SK-N-MC (cell line): ENCODE data around the gene ST6GAL1.
"Not testable (repeated sequence)": the region's sequence is repeated elsewhere in the genome, so short reads cannot be mapped to it uniquely, and the experiment has no call there.

ENCODE experiments used
- DNase-seq: peaks from one replicate; pipeline ENCODE4 v3.0.0-alpha.2; 2011; ENCODE audit warnings: low read depth, low spot score
- H3K27ac ChIP-seq: fragments of 200-600 bp; sonication (generic); 2 replicates; pipeline ENCODE4 v1.5.1; 2016; ENCODE audit warnings: mixed run types
- H3K36me3 ChIP-seq: fragments of 200-600 bp; sonication (generic); 2 replicates; pipeline ENCODE4 v1.6.1; 2017; ENCODE audit warnings: antibody characterized with exemption, low read length, mixed read lengths; ENCODE audit not compliant: insufficient read depth
- H3K4me3 ChIP-seq: fragments of 200-600 bp; sonication (generic); 2 replicates; pipeline ENCODE4 v1.5.1; 2016
- H3K9ac ChIP-seq: fragments of 200-600 bp; sonication (generic); 2 replicates; pipeline ENCODE4 v1.8.0; 2017; ENCODE audit warnings: mixed run types, mixed read lengths; ENCODE audit not compliant: insufficient read length
- H3K9me3 ChIP-seq: fragments of 200-600 bp; sonication (generic); 2 replicates; pipeline ENCODE4 v1.6.1; 2017; ENCODE audit warnings: low read depth, mild to moderate bottlenecking, antibody characterized with exemption, low read length, moderate library complexity, mixed read lengths
- EZH2 ChIP-seq: fragments of 200-600 bp; sonication (generic); IDR thresholded peaks from one replicate; pipeline ENCODE4 v1.6.1; 2017; ENCODE audit warnings: antibody characterized with exemption
- FOXP2 ChIP-seq: optimal IDR thresholded peaks from 2 replicates; pipeline ENCODE3; 2011; ENCODE audit warnings: mild to moderate bottlenecking, moderate library complexity; ENCODE audit not compliant: insufficient read depth; ENCODE audit errors: extremely low read length, control extremely low read depth
- POLR2AphosphoS5 ChIP-seq: IDR thresholded peaks from 2 replicates; pipeline ENCODE4 v1.6.1; 2012; ENCODE audit warnings: mild to moderate bottlenecking, low read depth, low read length, borderline replicate concordance

The ST6GAL1 gene

DNA sequence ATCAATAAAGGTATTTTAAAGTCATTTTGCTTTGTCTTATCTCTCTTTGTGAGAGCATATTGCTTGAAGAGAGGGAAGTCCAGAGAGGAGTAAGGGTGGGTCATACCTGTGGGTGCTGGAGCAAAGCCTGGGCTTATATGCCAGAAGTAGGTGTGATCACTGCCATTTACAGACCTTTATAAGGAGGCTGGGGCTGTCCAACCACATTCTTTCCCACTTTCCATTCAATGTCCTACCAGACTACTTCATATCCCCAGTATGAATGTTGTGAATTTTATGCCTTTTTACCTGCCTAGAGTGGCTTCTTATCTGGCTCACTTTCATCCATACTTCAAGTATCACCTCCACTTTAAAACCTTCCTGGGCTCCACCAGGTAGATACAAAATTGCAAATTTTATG is 39.4 kb upstream of the ST6GAL1 start:
- H3K4me3 ChIP-seq = no peak overlapping the region
- TF ChIP-seq FOXP2 (no peak), EZH2 (no peak), POLR2AphosphoS5 (no peak)
- DNase-seq = no peak

DNA sequence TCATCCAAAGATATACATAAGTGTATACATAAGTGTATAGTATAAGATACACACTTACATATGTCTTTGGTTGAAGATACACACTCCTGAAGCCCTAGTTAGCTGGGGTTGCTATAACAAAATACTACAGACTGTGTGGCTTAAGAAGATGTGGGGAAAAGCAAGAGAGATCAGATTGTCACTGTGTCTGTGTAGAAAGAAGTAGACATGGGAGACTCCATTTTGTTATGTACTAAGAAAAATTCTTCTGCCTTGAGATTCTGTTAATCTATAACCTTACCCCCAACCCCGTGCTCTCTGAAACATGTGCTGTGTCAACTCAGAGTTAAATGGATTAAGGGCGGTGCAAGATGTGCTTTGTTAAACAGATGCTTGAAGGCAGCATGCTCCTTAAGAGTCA is 37.3 kb upstream of the ST6GAL1 start:
- H3K36me3 ChIP-seq, DNase-seq, H3K9ac ChIP-seq, H3K4me3 ChIP-seq, H3K27ac ChIP-seq, H3K9me3 ChIP-seq: not testable (repeated sequence)

More for the DNA sequence above, 39.4 kb upstream of the ST6GAL1 start:
- H3K27ac ChIP-seq = no peak overlapping the region
- no peak overlapping the region for H3K9ac ChIP-seq
- H3K9me3 ChIP-seq = no peaks in the 10 kb centered on the region
- no peaks in the 10 kb centered on the region for H3K36me3 ChIP-seq

DNA sequence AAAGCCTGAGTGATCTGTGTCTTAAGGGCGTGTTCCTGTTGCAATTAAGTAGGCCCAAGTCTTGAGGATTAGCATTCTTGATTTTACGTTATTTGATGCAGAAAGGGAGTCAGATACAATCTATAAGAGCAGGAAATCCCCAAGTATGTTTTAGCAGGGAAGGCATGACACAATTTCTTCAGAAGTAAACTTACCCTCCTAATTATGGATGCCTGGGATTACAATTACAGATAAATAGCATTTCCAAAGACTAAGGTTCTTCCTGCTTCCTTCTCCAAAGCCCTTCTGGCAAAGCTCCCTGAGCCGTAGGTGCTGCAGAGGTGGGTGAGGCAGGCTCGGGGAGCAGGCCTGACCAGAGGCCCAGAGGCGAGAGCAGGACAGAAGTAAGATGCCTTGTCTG is 34.9 kb upstream of the ST6GAL1 start:
- no peak overlapping the region for H3K4me3 ChIP-seq

DNA sequence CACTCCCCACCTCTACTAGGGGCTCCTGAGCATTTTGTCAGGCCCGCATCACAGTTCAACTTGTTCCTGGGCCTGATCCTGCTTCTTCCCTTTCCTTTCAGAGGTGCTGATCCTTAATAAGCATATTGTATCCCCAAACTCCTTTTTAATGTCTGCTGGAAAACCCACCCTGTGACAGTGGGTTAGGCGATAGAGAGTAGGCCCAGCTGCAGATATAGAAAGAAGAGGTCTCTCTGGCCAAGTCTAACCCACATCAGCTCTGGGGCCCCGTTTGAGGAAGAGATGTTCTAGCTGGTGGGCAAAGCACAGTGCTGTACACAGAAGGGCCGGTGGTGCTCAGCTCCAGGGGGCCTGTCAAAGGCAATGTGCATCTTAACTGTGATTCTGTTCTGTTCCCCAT is 34.3 kb upstream of the ST6GAL1 start:
- no peak for DNase-seq
- no peak overlapping the region for H3K27ac ChIP-seq
- no peaks in the 10 kb centered on the region for H3K9me3 ChIP-seq
- no peak overlapping the region for H3K4me3 ChIP-seq
- no peak overlapping the region for H3K9ac ChIP-seq
- no peaks in the 10 kb centered on the region for H3K36me3 ChIP-seq
- no peak for TF ChIP-seq POLR2AphosphoS5
- TF ChIP-seq FOXP2 = no peak
- no peak for TF ChIP-seq EZH2

More for the DNA sequence above, 34.9 kb upstream of the ST6GAL1 start:
- DNase-seq = no peak
- no peak overlapping the region for H3K27ac ChIP-seq
- no peak for TF ChIP-seq POLR2AphosphoS5
- no peak for TF ChIP-seq EZH2
- H3K9ac ChIP-seq = no peak overlapping the region
- no peaks in the 10 kb centered on the region for H3K9me3 ChIP-seq
- no peaks in the 10 kb centered on the region for H3K36me3 ChIP-seq

DNA sequence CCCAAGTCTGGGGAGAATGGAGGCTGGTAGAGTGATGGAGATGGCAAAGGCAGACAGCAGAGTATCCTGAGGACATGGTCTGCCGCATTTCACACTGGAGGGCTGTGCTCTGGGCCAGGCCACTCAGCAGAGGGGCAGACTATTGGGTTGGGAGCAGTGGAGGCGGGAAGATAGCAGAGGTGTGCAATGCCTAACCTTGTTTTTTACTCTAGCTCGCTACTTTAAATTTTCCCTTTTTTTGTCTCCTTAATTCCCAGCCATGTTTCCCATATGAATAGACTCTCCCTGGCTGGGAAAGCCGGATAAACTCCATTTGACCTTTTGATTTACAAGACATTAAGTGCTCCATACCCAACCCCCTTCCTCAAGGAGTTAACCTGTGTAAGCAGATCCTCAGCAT is 33.5 kb upstream of the ST6GAL1 start:
- H3K9me3 ChIP-seq = no peaks in the 10 kb centered on the region
- no peak overlapping the region for H3K4me3 ChIP-seq
- H3K9ac ChIP-seq = no peak overlapping the region
- H3K36me3 ChIP-seq = no peaks in the 10 kb centered on the region
- TF ChIP-seq EZH2 (no peak), FOXP2 (no peak), POLR2AphosphoS5 (no peak)
- no peak overlapping the region for H3K27ac ChIP-seq
- DNase-seq = no peak

DNA sequence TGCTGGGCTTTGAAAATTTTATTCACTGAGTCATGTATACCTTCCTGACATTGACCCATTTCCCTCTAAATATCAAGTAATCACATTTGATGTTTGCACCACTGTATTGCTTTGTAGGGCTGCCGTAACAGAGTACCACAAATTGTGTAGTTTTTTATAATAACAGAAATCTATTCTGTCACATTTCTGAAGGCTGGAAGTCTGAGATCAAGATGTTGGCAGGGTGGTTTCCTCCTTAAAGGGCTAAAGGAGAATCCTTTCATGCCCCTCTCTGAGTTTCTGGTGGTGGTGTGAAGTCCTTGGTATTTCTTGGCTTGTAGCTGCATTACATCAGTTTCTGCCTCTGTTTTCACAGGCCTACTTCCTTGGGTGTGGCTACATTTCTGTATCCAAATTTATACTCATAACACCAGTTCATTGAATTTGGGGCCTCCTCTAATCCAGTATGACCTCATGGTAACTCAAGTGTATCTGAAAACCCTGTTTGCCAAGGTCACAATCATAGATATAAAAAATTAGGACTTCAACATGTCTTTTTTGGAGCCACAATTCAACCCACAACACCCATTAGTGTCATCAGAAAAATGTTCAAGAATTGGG is 29.1 kb upstream of the ST6GAL1 start:
- H3K36me3 ChIP-seq = no peaks in the 10 kb centered on the region
- TF ChIP-seq EZH2 (no peak), FOXP2 (no peak), POLR2AphosphoS5 (no peak)
- no peak overlapping the region; the same call in 1 of the 2 replicates for H3K27ac ChIP-seq

DNA sequence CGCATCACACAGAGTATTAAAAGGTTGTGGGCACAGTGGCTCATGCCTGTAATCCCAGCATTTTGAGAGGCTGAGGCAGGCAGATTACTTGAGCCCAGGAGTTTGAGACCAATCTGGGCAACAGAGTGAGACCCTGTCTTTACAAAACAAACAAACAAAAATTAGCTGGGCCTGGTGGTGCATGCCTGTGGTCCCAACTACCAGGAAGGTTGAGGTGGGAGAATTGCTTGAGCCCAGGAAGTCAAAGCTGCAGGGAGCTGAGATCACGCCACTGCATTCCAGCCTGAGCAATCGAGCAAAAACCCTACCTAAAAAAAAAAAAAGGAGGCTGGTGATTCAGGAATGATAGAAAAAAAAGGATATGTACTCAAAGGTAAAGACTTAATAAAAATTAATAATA is 28.2 kb upstream of the ST6GAL1 start:
- DNase-seq = no peak
- TF ChIP-seq FOXP2 (no peak), POLR2AphosphoS5 (no peak), EZH2 (no peak)
- H3K27ac ChIP-seq = no peak overlapping the region; the same call in 1 of the 2 replicates

More for the DNA sequence above, 29.1 kb upstream of the ST6GAL1 start:
- Histone ChIP-seq H3K9ac (peak overlapping the region; percentile 37), H3K9me3 (no peaks in the 10 kb centered on the region), H3K4me3 (no peak overlapping the region)
- no peak for DNase-seq

DNA sequence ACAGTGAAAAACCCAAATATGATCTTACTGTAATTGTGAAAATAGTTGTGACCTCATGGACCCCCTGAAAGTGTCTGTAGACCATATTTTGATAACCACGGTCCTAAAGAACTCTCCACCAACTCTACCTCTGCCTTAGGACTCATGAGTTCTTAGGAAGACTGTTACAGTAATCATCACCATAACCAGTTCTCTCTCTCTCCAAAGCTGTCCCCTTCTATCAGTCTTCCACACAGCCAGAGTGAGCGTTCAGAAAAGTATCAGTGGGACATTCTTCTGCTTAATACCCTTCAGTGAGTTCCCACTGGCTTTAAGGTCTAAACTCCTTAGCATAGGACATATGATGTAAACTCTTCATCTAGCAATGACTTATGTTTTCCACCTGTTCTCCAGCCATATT is 27.6 kb upstream of the ST6GAL1 start:
- Histone ChIP-seq H3K9me3 (no peaks in the 10 kb centered on the region), H3K36me3 (no peaks in the 10 kb centered on the region), H3K27ac (no peak overlapping the region), H3K4me3 (no peak overlapping the region), H3K9ac (no peak overlapping the region)
- TF ChIP-seq FOXP2 = no peak
- TF ChIP-seq EZH2 = no peak
- no peak for TF ChIP-seq POLR2AphosphoS5
- no peak for DNase-seq

More for the DNA sequence above, 28.2 kb upstream of the ST6GAL1 start:
- Histone ChIP-seq H3K9me3 (no peaks in the 10 kb centered on the region), H3K9ac (no peak overlapping the region), H3K36me3 (no peaks in the 10 kb centered on the region), H3K4me3 (no peak overlapping the region)

DNA sequence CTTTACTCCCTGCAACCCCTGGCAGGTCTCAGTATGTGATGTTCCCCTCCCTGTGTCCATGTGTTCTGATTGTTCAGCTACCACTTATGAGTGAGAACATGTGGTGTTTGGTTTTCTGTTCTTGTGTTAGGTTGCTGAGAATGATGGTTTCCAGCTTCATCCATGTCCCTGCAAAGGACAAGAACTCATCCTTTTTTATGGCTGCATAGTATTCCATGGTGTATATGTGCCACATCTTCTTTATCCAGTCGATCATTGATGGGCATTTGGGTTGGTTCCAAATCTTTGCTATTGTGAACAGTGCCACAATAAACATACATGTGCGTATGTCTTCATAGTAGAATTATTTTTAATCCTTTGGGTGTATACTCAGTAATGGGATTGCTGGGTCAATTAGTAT is 26.6 kb upstream of the ST6GAL1 start:
- not testable (repeated sequence) for H3K27ac ChIP-seq, H3K36me3 ChIP-seq, DNase-seq, H3K4me3 ChIP-seq, H3K9ac ChIP-seq, H3K9me3 ChIP-seq

DNA sequence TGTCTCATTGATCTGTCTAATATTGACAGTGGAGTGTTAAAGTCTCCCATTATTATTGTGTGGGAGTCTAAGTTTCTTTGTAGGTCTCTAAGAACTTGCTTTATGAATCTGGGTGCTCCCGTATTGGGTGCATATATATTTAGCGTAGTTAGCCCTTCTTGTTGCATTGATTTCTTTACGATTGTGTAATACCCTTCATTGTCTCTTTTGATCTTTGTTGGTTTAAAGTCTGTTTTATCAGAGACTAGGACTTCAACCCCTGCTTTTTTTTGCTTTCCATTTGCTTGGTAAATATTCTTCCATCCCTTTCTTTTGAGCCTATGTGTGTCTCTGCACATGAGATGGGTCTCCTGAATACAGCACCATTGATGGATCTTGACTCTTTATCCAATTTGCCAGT is 23.3 kb upstream of the ST6GAL1 start:
- not testable (repeated sequence) for H3K27ac ChIP-seq, H3K36me3 ChIP-seq, H3K9me3 ChIP-seq, DNase-seq, H3K9ac ChIP-seq, H3K4me3 ChIP-seq
